Ovary (tissue), 3 donors: Measurements from ENCODE around the gene RIC3.

Source experiments
- EP300 ChIP-seq: sonication (generic); formaldehyde crosslinking; IDR thresholded peaks from one replicate; pipeline ENCODE4 v1.6.1; 2017; ENCODE audit warnings: antibody characterized with exemption
- TF ChIP-seq, protein P1 (sequence below), 3 donors: fragments of 450-650 bp in 2 of 3; fragments of 200-600 bp in 1 of 3; IDR thresholded peaks; one replicate each; pipeline versions ENCODE4 v1.5.1 to v1.8.0; 2016 to 2022; ENCODE audit warnings: antibody characterized with exemption in 3 of 3, mild to moderate bottlenecking in 1 of 3
- donor health status: DM: no; HTN: no; CAD: no.

- TF ChIP-seq, protein P1, sequence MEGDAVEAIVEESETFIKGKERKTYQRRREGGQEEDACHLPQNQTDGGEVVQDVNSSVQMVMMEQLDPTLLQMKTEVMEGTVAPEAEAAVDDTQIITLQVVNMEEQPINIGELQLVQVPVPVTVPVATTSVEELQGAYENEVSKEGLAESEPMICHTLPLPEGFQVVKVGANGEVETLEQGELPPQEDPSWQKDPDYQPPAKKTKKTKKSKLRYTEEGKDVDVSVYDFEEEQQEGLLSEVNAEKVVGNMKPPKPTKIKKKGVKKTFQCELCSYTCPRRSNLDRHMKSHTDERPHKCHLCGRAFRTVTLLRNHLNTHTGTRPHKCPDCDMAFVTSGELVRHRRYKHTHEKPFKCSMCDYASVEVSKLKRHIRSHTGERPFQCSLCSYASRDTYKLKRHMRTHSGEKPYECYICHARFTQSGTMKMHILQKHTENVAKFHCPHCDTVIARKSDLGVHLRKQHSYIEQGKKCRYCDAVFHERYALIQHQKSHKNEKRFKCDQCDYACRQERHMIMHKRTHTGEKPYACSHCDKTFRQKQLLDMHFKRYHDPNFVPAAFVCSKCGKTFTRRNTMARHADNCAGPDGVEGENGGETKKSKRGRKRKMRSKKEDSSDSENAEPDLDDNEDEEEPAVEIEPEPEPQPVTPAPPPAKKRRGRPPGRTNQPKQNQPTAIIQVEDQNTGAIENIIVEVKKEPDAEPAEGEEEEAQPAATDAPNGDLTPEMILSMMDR (IDR thresholded peaks at IDR 0.05): no peak
- TF ChIP-seq EP300: no peak
Measured at GRCh38 chr11:8108421-8108820, 60.4 kb downstream of the RIC3 start.
